Sigmoid colon (tissue), 4 donors: ENCODE data around the gene MYO18A.
"Not testable (repeated sequence)": the region's sequence is repeated elsewhere in the genome, so short reads cannot be mapped to it uniquely, and the experiment has no call there.

Experiments
- CTCF ChIP-seq, 4 experiments: fragments of 450-650 bp in 3 of 4; fragments of 200-600 bp in 1 of 4; IDR thresholded peaks; one replicate each; pipeline ENCODE4 v1.5.1; 2016 to 2019; ENCODE audit warnings: antibody characterized with exemption in 4 of 4, mild to moderate bottlenecking in 3 of 4, moderate library complexity in 2 of 4
- EP300 ChIP-seq, 4 donors: sonication (generic); formaldehyde crosslinking; IDR thresholded peaks; one replicate each; pipeline ENCODE4 v1.6.1; 2017; ENCODE audit warnings: antibody characterized with exemption in 4 of 4
- POLR2A ChIP-seq, 2 donors: fragments of 450-650 bp; IDR thresholded peaks; one replicate each; pipeline ENCODE4 v1.6.1; 2016; ENCODE audit warnings: antibody characterized with exemption in 2 of 2, mild to moderate bottlenecking in 2 of 2, moderate library complexity in 2 of 2
- POLR2AphosphoS5 ChIP-seq, 4 donors: sonication (generic); formaldehyde crosslinking; IDR thresholded peaks; one replicate each; pipeline ENCODE4 v1.6.1; 2017; ENCODE audit warnings: antibody characterized with exemption in 4 of 4

GRCh38 chr17:29204068-29204804, 24.0 kb upstream of the MYO18A start:
- TF ChIP-seq CTCF, POLR2AphosphoS5, POLR2A, EP300 (IDR thresholded peaks at IDR 0.05): not testable (repeated sequence)
